Activated B cell treated with CpG ODN at 0.5 μM for 24 hours (primary cell): ENCODE data around the gene PHPT1. TPM values are rescaled to one million over a fixed set of nuclear protein-coding genes. Genes with fewer than 3 reads are reported as not detected.
"Not testable (repeated sequence)": the region's sequence is repeated elsewhere in the genome, so short reads cannot be mapped to it uniquely, and the experiment has no call there.

Experiments
- ATAC-seq: fragments of 200-7000 bp; cut with Tn5 transposase; one replicate; pipeline ENCODE4 v1.10.0; 2021; ENCODE audit warnings: low read depth, mild to moderate bottlenecking, moderate library complexity
- CTCF ChIA-PET: fragments of 350-600 bp; sonication (Branson Sonifier 250); formaldehyde crosslinking; loops from one replicate; lab custom pipeline; 2021; ENCODE audit warnings: antibody characterized with exemption; lab: Charles Lee
- POLR2A ChIA-PET: fragments of 350-600 bp; sonication (Branson Sonifier 250); formaldehyde crosslinking; loops from one replicate; lab custom pipeline; 2021; ENCODE audit warnings: antibody characterized with exemption; lab: Charles Lee
- DNase-seq: peaks from one replicate; pipeline ENCODE4 v3.0.0; 2022
- H3K27ac Mint-ChIP-seq: one replicate; pipeline ENCODE4 v1.8.0; 2020; ENCODE audit warnings: mixed read lengths
- H3K27me3 Mint-ChIP-seq: one replicate; pipeline ENCODE4 v1.8.0; 2021; ENCODE audit warnings: mixed read lengths
- H3K36me3 Mint-ChIP-seq: one replicate; pipeline ENCODE4 v1.8.0; 2021; ENCODE audit warnings: low read depth, mixed read lengths
- H3K4me1 Mint-ChIP-seq: one replicate; pipeline ENCODE4 v1.8.0; 2021; ENCODE audit warnings: mixed read lengths
- H3K4me3 Mint-ChIP-seq: one replicate; pipeline ENCODE4 v1.8.0; 2020; ENCODE audit warnings: mild to moderate bottlenecking, mixed read lengths
- H3K9me3 Mint-ChIP-seq: one replicate; pipeline ENCODE4 v1.8.0; 2020; ENCODE audit warnings: mixed read lengths
- intact Hi-C: fragments of 100-400 bp; cut with micrococcal nuclease; formaldehyde crosslinking; loops from one replicate; pipeline ENCODE4 v1.15.1; 2024
- total RNA-seq: library from RNA; stranded (reverse); gene quantifications from 2 replicates; pipeline ENCODE4 v1.2.3, GENCODE V29; 2022
- TF ChIP-seq, protein P1 (sequence below): fragments of 200-600 bp; IDR thresholded peaks from one replicate; pipeline ENCODE4 v1.8.0; 2022; ENCODE audit warnings: antibody characterized with exemption, mild to moderate bottlenecking

PHPT1 gene
- total RNA-seq, 1 donor from 2014 or later = 64.6 TPM

DNA sequence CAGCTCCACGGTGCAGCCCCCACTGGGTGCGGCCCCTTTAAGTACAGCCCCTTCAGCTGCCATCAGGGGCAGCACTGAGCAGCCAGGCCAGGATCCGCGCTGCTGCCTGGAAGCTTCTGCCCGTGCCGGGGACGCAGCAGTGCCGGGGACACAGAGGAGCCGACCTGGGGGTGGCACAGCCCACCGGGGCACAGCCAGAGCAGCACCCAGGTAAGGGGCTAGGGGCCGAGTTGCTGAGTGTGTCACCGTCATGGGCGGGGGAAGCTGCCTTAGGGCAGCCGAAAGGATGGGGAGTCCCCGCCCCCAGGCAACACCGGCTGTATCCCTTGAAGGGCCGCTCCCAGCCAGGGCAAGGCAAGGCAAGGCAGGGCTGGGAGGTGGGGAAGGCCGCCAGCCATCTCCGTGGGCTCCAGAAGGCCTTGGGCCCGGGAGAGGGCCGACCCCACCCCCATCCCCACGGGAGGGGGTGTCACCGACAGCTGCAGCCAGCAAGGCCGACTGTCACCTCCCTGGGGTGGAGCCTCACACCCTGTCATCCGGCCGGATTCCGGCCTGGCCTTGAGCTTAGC is 6.7 kb upstream of the PHPT1 start, which contains the start of gene AJM1:
Gene AJM1 (plus strand): TSS at position 99 of the 569 bp plus-strand sequence. CDS start 1,937 bp downstream, outside the sequence.
- not testable (repeated sequence) for H3K27me3 Mint-ChIP-seq, H3K9me3 Mint-ChIP-seq
- POLR2A ChIA-PET = interaction anchor here (0.6 to 3.3 kb wide), 10 partner anchors 22 to 398 kb away, joined by 3 to 12 read pairs (median 8); partner anchors contain the start of genes PAXX, RABL6, TRAF2 and TUBB4B
- ATAC-seq (peak; percentile 89), DNase-seq (peak; percentile 79)
- CTCF ChIA-PET = interaction anchor here (0.6 to 3.5 kb wide), 20 partner anchors 22 to 601 kb away, joined by 3 to 21 read pairs (median 4); partner anchors contain the start of genes NPDC1 and RABL6
- peaks cover 14% of the 10 kb centered on the region for H3K36me3 Mint-ChIP-seq
- H3K27ac Mint-ChIP-seq = peak within 1 kb of the TSS; percentile 35
- H3K4me1 Mint-ChIP-seq = peaks cover 18% of the 10 kb centered on the region
- peak within 1 kb of the TSS; percentile 87 for H3K4me3 Mint-ChIP-seq
- intact Hi-C loops = loop anchor here (1.0 to 10.0 kb wide), 6 partner anchors 36 to 322 kb away; partner anchors contain the start of genes FBXW5, RABL6 and TMEM141
- TF ChIP-seq, protein P1, sequence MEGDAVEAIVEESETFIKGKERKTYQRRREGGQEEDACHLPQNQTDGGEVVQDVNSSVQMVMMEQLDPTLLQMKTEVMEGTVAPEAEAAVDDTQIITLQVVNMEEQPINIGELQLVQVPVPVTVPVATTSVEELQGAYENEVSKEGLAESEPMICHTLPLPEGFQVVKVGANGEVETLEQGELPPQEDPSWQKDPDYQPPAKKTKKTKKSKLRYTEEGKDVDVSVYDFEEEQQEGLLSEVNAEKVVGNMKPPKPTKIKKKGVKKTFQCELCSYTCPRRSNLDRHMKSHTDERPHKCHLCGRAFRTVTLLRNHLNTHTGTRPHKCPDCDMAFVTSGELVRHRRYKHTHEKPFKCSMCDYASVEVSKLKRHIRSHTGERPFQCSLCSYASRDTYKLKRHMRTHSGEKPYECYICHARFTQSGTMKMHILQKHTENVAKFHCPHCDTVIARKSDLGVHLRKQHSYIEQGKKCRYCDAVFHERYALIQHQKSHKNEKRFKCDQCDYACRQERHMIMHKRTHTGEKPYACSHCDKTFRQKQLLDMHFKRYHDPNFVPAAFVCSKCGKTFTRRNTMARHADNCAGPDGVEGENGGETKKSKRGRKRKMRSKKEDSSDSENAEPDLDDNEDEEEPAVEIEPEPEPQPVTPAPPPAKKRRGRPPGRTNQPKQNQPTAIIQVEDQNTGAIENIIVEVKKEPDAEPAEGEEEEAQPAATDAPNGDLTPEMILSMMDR = peak; percentile 60

DNA sequence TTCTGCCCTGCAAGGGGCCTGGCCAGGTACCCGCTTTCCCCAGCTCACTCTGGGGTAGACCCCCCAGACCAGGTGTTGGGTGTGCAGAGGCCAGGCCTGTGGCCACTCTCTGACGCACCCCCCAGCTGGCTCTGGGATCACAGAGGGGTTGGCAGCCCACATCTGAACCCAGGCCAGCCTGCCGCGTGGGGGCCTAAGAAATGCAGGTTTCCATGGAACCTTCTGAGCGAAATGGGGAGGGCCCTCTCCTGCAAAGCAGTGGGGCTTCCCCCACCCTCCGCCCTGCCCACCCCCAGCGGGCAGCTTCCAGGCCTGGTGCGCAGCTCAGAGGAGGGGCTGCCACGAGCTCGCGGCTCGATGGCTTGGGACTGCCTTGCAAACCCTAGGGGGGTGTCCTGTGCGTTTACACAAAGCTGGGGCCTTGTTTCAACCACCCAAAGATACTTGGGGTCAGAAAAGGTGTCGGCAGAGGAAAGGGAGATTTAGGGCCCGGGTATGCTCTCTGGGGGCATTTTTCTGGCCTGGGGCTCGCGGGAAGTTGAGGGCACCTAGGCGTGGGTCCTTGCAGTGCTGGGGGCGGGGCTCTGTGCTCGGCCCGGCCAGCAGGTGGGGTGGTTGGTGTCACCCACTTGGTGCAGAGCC is 5.9 kb upstream of the PHPT1 start:
- H3K27me3 Mint-ChIP-seq, H3K9me3 Mint-ChIP-seq, DNase-seq: not testable (repeated sequence)
- Mint-ChIP-seq H3K27ac (peak overlapping the region; percentile 18), H3K36me3 (peaks cover 14% of the 10 kb centered on the region), H3K4me1 (peaks cover 25% of the 10 kb centered on the region), H3K4me3 (peak overlapping the region; percentile 62)
- ATAC-seq = peak; percentile 16
- intact Hi-C loops = loop anchor here (2.0 to 10.0 kb wide), 3 partner anchors 36 to 322 kb away; partner anchors contain the start of genes RABL6 and TMEM141
- CTCF ChIA-PET = interaction anchor here (0.7 to 3.5 kb wide), 13 partner anchors 25 to 227 kb away, joined by 3 to 21 read pairs (median 3); partner anchors contain the start of genes C8G, FBXW5, NPDC1 and SAPCD2
- POLR2A ChIA-PET = interaction anchor here (1.0 to 3.3 kb wide), 6 partner anchors 36 to 203 kb away, joined by 4 to 12 read pairs (median 10); partner anchors contain the start of genes RABL6 and TRAF2

DNA sequence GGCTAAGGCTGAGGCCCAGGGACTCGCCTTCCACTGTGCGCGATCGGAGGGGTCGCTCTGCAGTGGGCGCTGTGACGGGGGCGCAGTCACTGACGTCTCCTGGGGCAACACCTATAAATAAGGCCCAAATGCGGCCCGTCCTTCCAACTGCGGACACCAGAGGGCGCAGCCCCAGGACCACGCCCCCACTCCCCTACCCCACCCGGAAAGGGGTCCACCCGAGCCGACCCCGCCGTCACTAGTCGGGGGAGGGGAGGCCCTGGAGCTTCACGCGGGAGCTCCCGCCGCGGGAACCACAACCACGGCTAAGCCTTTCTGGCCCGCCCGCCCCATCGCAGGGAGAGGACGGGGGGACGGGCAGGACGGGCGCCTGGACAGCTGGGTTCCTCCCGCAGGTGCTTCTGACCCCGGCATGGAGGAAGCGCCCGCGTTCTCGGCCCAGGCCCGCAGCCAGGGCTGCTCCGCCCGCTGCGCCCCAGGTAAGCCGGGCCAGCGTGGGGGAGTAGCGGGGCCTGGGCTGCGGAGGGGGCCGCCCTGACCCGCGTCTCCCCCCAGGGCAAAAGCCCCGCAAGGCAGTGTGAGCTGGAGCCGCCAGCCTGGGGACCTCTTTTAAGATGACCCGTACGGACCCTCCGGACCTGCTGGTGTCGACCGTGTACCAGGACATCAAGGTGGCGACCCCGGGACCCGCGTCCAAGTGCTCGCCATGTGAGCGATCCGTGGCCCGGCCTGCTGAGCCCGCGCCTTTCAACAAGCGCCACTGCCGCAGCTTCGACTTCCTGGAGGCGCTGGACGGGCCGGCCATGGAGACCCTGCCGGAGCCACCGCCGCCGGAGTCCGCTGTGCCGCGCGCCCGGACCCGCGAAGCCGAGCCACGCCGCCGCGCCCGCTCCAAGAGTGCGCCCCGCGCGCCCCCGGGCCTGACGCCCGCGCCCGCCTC is 5.1 kb upstream of the PHPT1 start:
- not testable (repeated sequence) for H3K27me3 Mint-ChIP-seq, H3K9me3 Mint-ChIP-seq
- peaks cover 26% of the 10 kb centered on the region for H3K4me1 Mint-ChIP-seq
- intact Hi-C loops = loop anchor here (2.0 to 10.0 kb wide), 3 partner anchors 37 to 321 kb away; partner anchors contain the start of genes RABL6 and TMEM141
- ChIA-PET CTCF (interaction anchor here (0.7 to 3.5 kb wide), 7 partner anchors 24 to 226 kb away, joined by 3 to 21 read pairs (median 3); partner anchors contain the start of genes C8G, FBXW5, SAPCD2 and TRAF2), POLR2A (interaction anchor here (3.3 kb wide), 1 partner anchor 191 kb away, joined by 12 read pairs; no protein-coding TSS in a partner anchor)
- H3K4me3 Mint-ChIP-seq = peak overlapping the region; percentile 62
- ATAC-seq = peak; percentile 28
- peaks cover 11% of the 10 kb centered on the region for H3K36me3 Mint-ChIP-seq
- peak overlapping the region; percentile 18 for H3K27ac Mint-ChIP-seq
- peak; percentile 69 for DNase-seq

- peaks cover 3% of the 10 kb centered on the region for H3K36me3 Mint-ChIP-seq
Observed at GRCh38 chr9:136844761-136845464, 4.3 kb upstream of the PHPT1 start.

More at GRCh38 chr9:136844761-136845464, 4.3 kb upstream of the PHPT1 start:
- intact Hi-C loops = loop anchor here (10.0 kb wide), 1 partner anchor 320 kb away; no protein-coding TSS in a partner anchor
- ATAC-seq = no peak
- ChIA-PET CTCF (interaction anchor here (1.2 to 3.5 kb wide), 2 partner anchors 100 to 190 kb away, joined by 3 to 21 read pairs; partner anchors contain the start of genes C8G and FBXW5), POLR2A (interaction anchor here (0.6 kb wide), 1 partner anchor 103 kb away, joined by 3 read pairs; no protein-coding TSS in a partner anchor)
- no peak overlapping the region for H3K27ac Mint-ChIP-seq
- no peaks in the 10 kb centered on the region for H3K9me3 Mint-ChIP-seq
- H3K4me3 Mint-ChIP-seq = no peak overlapping the region
- TF ChIP-seq, protein P1 = no peak
- H3K4me1 Mint-ChIP-seq = peaks cover 31% of the 10 kb centered on the region
- DNase-seq = no peak
- H3K27me3 Mint-ChIP-seq = peaks cover 6% of the 10 kb centered on the region
